HEK293 (cell line): ENCODE results near the gene ZSCAN20.
"Not testable (repeated sequence)": the region's sequence is repeated elsewhere in the genome, so short reads cannot be mapped to it uniquely, and the experiment has no call there.

Source experiments
- HOXC10 ChIP-seq: sonication (generic); formaldehyde crosslinking; IDR thresholded peaks from 2 replicates; pipeline ENCODE4 v1.8.1; 2023; ENCODE audit warnings: mild to moderate bottlenecking, missing genetic modification reagents
- SETDB1 ChIP-seq: IDR thresholded peaks from one replicate; pipeline ENCODE4 v1.6.1; 2017; ENCODE audit warnings: mild to moderate bottlenecking, low read length, moderate library complexity, mixed read lengths; ENCODE audit not compliant: insufficient read length
- YY1 ChIP-seq: fragments of 450-650 bp; formaldehyde crosslinking; IDR thresholded peaks from 2 replicates; pipeline ENCODE4 v1.5.1; 2018; ENCODE audit warnings: missing biosample characterization, missing genetic modification characterization
- ZNF10 ChIP-seq: fragments of 450-650 bp; formaldehyde crosslinking; IDR thresholded peaks from 2 replicates; pipeline ENCODE4 v1.5.1; 2017; ENCODE audit warnings: missing biosample characterization, missing genetic modification characterization
- ZNF140 ChIP-seq: fragments of 450-650 bp; formaldehyde crosslinking; IDR thresholded peaks from 2 replicates; pipeline ENCODE4 v1.5.1; 2016; ENCODE audit warnings: missing biosample characterization, missing genetic modification characterization
- ZNF416 ChIP-seq: fragments of 450-650 bp; formaldehyde crosslinking; IDR thresholded peaks from 2 replicates; pipeline ENCODE4 v1.5.1; 2016; ENCODE audit warnings: missing biosample characterization, missing genetic modification characterization
- ZNF585B ChIP-seq: fragments of 450-650 bp; formaldehyde crosslinking; IDR thresholded peaks from 2 replicates; pipeline ENCODE4 v1.5.1; 2016; ENCODE audit warnings: missing biosample characterization, missing genetic modification characterization
- ZSCAN5A ChIP-seq: fragments of 450-650 bp; formaldehyde crosslinking; IDR thresholded peaks from 2 replicates; pipeline ENCODE4 v1.5.1; 2016; ENCODE audit warnings: missing biosample characterization, missing genetic modification characterization
- TF ChIP-seq, protein P1 (sequence below): fragments of 450-650 bp; formaldehyde crosslinking; IDR thresholded peaks from 2 replicates; pipeline ENCODE4 v1.5.1; 2016; ENCODE audit warnings: missing biosample characterization, missing genetic modification characterization
- TF ChIP-seq, protein P2 (sequence below): fragments of 450-650 bp; formaldehyde crosslinking; IDR thresholded peaks from 2 replicates; pipeline ENCODE4 v1.5.1; 2016; ENCODE audit warnings: missing biosample characterization, missing genetic modification characterization, borderline replicate concordance
- TF ChIP-seq, protein P3 (sequence below): fragments of 450-650 bp; formaldehyde crosslinking; IDR thresholded peaks from 2 replicates; pipeline ENCODE4 v1.5.1; 2016; ENCODE audit warnings: missing biosample characterization, missing genetic modification characterization
- TF ChIP-seq, protein P4 (sequence below): fragments of 450-650 bp; formaldehyde crosslinking; conservative IDR thresholded peaks from 2 replicates; pipeline ENCODE4 v1.5.1; 2016; ENCODE audit warnings: low read depth, missing biosample characterization, missing genetic modification characterization
- TF ChIP-seq, protein P5 (sequence below): fragments of 450-650 bp; formaldehyde crosslinking; IDR thresholded peaks from 2 replicates; pipeline ENCODE4 v1.5.1; 2016; ENCODE audit warnings: missing biosample characterization, missing genetic modification characterization

DNA sequence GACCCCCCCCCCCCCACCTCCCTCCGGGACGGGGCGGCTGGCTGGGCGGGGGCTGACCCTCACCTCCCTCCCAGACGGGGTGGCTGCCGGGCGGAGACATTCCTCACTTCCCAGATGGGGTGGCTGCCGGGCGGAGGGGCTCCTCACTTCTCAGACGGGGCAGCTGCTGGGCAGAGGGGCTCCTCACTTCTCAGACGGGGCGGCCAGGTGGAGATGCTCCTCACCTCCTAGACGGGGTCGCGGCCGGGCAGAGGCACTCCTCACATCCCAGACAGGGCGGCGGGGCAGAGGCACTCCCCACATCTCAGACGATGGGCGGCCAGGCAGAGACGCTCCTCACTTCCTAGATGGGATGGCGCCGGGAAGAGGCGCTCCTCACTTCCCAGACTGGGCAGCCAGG is 36.8 kb downstream of the ZSCAN20 start:
- not testable (repeated sequence) for TF ChIP-seq ZNF140; ZNF416 (tag by site-specific recombination); ZSCAN5A (tag by site-specific recombination); ZNF10 (tag by site-specific recombination); SETDB1; YY1 (tag by site-specific recombination); ZNF585B; HOXC10 (CRISPR knock-in tag)
- TF ChIP-seq, protein P1, sequence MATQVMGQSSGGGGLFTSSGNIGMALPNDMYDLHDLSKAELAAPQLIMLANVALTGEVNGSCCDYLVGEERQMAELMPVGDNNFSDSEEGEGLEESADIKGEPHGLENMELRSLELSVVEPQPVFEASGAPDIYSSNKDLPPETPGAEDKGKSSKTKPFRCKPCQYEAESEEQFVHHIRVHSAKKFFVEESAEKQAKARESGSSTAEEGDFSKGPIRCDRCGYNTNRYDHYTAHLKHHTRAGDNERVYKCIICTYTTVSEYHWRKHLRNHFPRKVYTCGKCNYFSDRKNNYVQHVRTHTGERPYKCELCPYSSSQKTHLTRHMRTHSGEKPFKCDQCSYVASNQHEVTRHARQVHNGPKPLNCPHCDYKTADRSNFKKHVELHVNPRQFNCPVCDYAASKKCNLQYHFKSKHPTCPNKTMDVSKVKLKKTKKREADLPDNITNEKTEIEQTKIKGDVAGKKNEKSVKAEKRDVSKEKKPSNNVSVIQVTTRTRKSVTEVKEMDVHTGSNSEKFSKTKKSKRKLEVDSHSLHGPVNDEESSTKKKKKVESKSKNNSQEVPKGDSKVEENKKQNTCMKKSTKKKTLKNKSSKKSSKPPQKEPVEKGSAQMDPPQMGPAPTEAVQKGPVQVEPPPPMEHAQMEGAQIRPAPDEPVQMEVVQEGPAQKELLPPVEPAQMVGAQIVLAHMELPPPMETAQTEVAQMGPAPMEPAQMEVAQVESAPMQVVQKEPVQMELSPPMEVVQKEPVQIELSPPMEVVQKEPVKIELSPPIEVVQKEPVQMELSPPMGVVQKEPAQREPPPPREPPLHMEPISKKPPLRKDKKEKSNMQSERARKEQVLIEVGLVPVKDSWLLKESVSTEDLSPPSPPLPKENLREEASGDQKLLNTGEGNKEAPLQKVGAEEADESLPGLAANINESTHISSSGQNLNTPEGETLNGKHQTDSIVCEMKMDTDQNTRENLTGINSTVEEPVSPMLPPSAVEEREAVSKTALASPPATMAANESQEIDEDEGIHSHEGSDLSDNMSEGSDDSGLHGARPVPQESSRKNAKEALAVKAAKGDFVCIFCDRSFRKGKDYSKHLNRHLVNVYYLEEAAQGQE (tag by site-specific recombination), result not testable (repeated sequence)
- TF ChIP-seq, protein P2, sequence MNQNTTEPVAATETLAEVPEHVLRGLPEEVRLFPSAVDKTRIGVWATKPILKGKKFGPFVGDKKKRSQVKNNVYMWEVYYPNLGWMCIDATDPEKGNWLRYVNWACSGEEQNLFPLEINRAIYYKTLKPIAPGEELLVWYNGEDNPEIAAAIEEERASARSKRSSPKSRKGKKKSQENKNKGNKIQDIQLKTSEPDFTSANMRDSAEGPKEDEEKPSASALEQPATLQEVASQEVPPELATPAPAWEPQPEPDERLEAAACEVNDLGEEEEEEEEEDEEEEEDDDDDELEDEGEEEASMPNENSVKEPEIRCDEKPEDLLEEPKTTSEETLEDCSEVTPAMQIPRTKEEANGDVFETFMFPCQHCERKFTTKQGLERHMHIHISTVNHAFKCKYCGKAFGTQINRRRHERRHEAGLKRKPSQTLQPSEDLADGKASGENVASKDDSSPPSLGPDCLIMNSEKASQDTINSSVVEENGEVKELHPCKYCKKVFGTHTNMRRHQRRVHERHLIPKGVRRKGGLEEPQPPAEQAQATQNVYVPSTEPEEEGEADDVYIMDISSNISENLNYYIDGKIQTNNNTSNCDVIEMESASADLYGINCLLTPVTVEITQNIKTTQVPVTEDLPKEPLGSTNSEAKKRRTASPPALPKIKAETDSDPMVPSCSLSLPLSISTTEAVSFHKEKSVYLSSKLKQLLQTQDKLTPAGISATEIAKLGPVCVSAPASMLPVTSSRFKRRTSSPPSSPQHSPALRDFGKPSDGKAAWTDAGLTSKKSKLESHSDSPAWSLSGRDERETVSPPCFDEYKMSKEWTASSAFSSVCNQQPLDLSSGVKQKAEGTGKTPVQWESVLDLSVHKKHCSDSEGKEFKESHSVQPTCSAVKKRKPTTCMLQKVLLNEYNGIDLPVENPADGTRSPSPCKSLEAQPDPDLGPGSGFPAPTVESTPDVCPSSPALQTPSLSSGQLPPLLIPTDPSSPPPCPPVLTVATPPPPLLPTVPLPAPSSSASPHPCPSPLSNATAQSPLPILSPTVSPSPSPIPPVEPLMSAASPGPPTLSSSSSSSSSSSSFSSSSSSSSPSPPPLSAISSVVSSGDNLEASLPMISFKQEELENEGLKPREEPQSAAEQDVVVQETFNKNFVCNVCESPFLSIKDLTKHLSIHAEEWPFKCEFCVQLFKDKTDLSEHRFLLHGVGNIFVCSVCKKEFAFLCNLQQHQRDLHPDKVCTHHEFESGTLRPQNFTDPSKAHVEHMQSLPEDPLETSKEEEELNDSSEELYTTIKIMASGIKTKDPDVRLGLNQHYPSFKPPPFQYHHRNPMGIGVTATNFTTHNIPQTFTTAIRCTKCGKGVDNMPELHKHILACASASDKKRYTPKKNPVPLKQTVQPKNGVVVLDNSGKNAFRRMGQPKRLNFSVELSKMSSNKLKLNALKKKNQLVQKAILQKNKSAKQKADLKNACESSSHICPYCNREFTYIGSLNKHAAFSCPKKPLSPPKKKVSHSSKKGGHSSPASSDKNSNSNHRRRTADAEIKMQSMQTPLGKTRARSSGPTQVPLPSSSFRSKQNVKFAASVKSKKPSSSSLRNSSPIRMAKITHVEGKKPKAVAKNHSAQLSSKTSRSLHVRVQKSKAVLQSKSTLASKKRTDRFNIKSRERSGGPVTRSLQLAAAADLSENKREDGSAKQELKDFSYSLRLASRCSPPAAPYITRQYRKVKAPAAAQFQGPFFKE, result not testable (repeated sequence)
- TF ChIP-seq, protein P3, sequence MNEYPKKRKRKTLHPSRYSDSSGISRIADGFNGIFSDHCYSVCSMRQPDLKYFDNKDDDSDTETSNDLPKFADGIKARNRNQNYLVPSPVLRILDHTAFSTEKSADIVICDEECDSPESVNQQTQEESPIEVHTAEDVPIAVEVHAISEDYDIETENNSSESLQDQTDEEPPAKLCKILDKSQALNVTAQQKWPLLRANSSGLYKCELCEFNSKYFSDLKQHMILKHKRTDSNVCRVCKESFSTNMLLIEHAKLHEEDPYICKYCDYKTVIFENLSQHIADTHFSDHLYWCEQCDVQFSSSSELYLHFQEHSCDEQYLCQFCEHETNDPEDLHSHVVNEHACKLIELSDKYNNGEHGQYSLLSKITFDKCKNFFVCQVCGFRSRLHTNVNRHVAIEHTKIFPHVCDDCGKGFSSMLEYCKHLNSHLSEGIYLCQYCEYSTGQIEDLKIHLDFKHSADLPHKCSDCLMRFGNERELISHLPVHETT (tag by site-specific recombination), result not testable (repeated sequence)
- TF ChIP-seq, protein P4, sequence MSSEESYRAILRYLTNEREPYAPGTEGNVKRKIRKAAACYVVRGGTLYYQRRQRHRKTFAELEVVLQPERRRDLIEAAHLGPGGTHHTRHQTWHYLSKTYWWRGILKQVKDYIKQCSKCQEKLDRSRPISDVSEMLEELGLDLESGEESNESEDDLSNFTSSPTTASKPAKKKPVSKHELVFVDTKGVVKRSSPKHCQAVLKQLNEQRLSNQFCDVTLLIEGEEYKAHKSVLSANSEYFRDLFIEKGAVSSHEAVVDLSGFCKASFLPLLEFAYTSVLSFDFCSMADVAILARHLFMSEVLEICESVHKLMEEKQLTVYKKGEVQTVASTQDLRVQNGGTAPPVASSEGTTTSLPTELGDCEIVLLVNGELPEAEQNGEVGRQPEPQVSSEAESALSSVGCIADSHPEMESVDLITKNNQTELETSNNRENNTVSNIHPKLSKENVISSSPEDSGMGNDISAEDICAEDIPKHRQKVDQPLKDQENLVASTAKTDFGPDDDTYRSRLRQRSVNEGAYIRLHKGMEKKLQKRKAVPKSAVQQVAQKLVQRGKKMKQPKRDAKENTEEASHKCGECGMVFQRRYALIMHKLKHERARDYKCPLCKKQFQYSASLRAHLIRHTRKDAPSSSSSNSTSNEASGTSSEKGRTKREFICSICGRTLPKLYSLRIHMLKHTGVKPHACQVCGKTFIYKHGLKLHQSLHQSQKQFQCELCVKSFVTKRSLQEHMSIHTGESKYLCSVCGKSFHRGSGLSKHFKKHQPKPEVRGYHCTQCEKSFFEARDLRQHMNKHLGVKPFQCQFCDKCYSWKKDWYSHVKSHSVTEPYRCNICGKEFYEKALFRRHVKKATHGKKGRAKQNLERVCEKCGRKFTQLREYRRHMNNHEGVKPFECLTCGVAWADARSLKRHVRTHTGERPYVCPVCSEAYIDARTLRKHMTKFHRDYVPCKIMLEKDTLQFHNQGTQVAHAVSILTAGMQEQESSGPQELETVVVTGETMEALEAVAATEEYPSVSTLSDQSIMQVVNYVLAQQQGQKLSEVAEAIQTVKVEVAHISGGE (tag by site-specific recombination), result not testable (repeated sequence)
- TF ChIP-seq, protein P5, sequence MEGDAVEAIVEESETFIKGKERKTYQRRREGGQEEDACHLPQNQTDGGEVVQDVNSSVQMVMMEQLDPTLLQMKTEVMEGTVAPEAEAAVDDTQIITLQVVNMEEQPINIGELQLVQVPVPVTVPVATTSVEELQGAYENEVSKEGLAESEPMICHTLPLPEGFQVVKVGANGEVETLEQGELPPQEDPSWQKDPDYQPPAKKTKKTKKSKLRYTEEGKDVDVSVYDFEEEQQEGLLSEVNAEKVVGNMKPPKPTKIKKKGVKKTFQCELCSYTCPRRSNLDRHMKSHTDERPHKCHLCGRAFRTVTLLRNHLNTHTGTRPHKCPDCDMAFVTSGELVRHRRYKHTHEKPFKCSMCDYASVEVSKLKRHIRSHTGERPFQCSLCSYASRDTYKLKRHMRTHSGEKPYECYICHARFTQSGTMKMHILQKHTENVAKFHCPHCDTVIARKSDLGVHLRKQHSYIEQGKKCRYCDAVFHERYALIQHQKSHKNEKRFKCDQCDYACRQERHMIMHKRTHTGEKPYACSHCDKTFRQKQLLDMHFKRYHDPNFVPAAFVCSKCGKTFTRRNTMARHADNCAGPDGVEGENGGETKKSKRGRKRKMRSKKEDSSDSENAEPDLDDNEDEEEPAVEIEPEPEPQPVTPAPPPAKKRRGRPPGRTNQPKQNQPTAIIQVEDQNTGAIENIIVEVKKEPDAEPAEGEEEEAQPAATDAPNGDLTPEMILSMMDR, result not testable (repeated sequence)
